Loucy (cell line): ENCODE measurements around the gene RALGPS2.

Experiments used
- H2AFZ ChIP-seq: fragments of 200-600 bp; sonication (generic); 2 replicates; pipeline ENCODE4 v1.6.0; 2016; ENCODE audit warnings: antibody characterized with exemption, mild to moderate bottlenecking, low read length, moderate library complexity
- H3F3A ChIP-seq: fragments of 200-600 bp; 2 replicates; pipeline ENCODE4 v1.6.0; 2016; ENCODE audit warnings: antibody characterized with exemption, low read depth, mild to moderate bottlenecking
- H3K27me3 ChIP-seq: fragments of 200-600 bp; sonication (generic); 2 replicates; pipeline ENCODE4 v1.6.1; 2014; ENCODE audit warnings: low read length, mild to moderate bottlenecking; ENCODE audit not compliant: insufficient read depth, poor library complexity, severe bottlenecking
- H3K36me3 ChIP-seq: fragments of 200-600 bp; sonication (generic); 2 replicates; pipeline ENCODE4 v1.6.1; 2016; ENCODE audit warnings: low read length; ENCODE audit not compliant: insufficient read depth
- H3K4me1 ChIP-seq: fragments of 200-600 bp; sonication (generic); 2 replicates; pipeline ENCODE4 v1.5.1; 2014; ENCODE audit warnings: low read length, mild to moderate bottlenecking; ENCODE audit not compliant: insufficient read depth, poor library complexity, severe bottlenecking
- H3K4me2 ChIP-seq: fragments of 200-600 bp; sonication (generic); 2 replicates; pipeline ENCODE4 v1.6.0; 2014; ENCODE audit warnings: antibody characterized with exemption, low read length, low read depth, mild to moderate bottlenecking; ENCODE audit not compliant: poor library complexity, severe bottlenecking
- H3K4me3 ChIP-seq: fragments of 200-600 bp; sonication (generic); 2 replicates; pipeline ENCODE4 v1.5.1; 2014; ENCODE audit warnings: low read length, mild to moderate bottlenecking, mixed read lengths; ENCODE audit not compliant: poor library complexity, severe bottlenecking
- H3K79me2 ChIP-seq: fragments of 200-600 bp; sonication (generic); 2 replicates; pipeline ENCODE4 v1.6.1; 2014; ENCODE audit warnings: low read length; ENCODE audit not compliant: insufficient read depth
- H3K9ac ChIP-seq: fragments of 200-600 bp; sonication (generic); 2 replicates; pipeline ENCODE4 v1.6.0; 2014; ENCODE audit warnings: mild to moderate bottlenecking, low read depth, low read length, moderate library complexity; ENCODE audit not compliant: poor library complexity, severe bottlenecking
- H3K9me2 ChIP-seq: fragments of 200-600 bp; sonication (generic); replicated peaks from 2 replicates; pipeline ENCODE4 v1.6.1; 2016; ENCODE audit warnings: low read depth, low read length, mixed read lengths
- H3K9me3 ChIP-seq: fragments of 200-600 bp; sonication (generic); 2 replicates; pipeline ENCODE4 v1.6.1; 2014; ENCODE audit warnings: mild to moderate bottlenecking, antibody characterized with exemption, low read length, low read depth; ENCODE audit not compliant: insufficient read depth
- H4K20me1 ChIP-seq: fragments of 200-600 bp; sonication (generic); 2 replicates; pipeline ENCODE4 v1.6.0; 2014; ENCODE audit warnings: antibody characterized with exemption, low read length, mild to moderate bottlenecking; ENCODE audit not compliant: insufficient read depth, poor library complexity, severe bottlenecking
- EZH2phosphoT487 ChIP-seq: fragments of 200-600 bp; IDR thresholded peaks from 2 replicates; pipeline ENCODE4 v1.6.1; 2018; ENCODE audit warnings: antibody characterized with exemption, mild to moderate bottlenecking, moderate library complexity, borderline replicate concordance
- TF ChIP-seq, protein P1 (sequence below): fragments of 200-600 bp; sonication (generic); conservative IDR thresholded peaks from 2 replicates; pipeline ENCODE4 v1.5.1; 2014; ENCODE audit warnings: mild to moderate bottlenecking, antibody characterized with exemption, low read length

RALGPS2 gene

DNA sequence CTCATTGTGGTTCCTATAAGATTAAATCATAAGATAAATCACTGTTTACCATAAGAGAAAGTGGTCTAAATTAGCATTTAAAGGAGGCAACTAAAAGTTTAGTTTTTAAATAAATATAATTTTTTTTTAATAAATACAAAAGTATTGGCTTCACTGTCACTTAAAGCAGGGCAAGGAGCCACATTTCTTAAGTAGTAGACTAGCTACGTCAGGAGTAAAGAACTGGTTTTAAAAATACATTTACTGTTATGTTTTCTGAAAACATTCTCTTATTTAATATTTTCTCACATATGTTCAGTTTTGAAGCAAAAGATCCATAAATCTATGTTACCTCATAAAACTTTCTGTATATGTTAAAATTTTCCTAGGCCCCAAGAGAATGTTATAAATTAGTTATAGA is 143.7 kb downstream of the RALGPS2 start:
- H3K4me2 ChIP-seq = no peak overlapping the region
- H3K27me3 ChIP-seq = no peaks in the 10 kb centered on the region
- no peak overlapping the region for H3K9ac ChIP-seq
- H3K36me3 ChIP-seq = no peaks in the 10 kb centered on the region
- no peak overlapping the region for H2AFZ ChIP-seq
- H3F3A ChIP-seq = no peaks in the 10 kb centered on the region
- no peak overlapping the region for H3K4me3 ChIP-seq
- H3K9me2 ChIP-seq = no peaks in the 10 kb centered on the region
- H3K4me1 ChIP-seq = no peaks in the 10 kb centered on the region
- H3K79me2 ChIP-seq = no peaks in the 10 kb centered on the region
- no peaks in the 10 kb centered on the region for H3K9me3 ChIP-seq
- no peaks in the 10 kb centered on the region for H4K20me1 ChIP-seq
- TF ChIP-seq, protein P1, sequence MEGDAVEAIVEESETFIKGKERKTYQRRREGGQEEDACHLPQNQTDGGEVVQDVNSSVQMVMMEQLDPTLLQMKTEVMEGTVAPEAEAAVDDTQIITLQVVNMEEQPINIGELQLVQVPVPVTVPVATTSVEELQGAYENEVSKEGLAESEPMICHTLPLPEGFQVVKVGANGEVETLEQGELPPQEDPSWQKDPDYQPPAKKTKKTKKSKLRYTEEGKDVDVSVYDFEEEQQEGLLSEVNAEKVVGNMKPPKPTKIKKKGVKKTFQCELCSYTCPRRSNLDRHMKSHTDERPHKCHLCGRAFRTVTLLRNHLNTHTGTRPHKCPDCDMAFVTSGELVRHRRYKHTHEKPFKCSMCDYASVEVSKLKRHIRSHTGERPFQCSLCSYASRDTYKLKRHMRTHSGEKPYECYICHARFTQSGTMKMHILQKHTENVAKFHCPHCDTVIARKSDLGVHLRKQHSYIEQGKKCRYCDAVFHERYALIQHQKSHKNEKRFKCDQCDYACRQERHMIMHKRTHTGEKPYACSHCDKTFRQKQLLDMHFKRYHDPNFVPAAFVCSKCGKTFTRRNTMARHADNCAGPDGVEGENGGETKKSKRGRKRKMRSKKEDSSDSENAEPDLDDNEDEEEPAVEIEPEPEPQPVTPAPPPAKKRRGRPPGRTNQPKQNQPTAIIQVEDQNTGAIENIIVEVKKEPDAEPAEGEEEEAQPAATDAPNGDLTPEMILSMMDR = no peak
- TF ChIP-seq EZH2phosphoT487 = no peak

DNA sequence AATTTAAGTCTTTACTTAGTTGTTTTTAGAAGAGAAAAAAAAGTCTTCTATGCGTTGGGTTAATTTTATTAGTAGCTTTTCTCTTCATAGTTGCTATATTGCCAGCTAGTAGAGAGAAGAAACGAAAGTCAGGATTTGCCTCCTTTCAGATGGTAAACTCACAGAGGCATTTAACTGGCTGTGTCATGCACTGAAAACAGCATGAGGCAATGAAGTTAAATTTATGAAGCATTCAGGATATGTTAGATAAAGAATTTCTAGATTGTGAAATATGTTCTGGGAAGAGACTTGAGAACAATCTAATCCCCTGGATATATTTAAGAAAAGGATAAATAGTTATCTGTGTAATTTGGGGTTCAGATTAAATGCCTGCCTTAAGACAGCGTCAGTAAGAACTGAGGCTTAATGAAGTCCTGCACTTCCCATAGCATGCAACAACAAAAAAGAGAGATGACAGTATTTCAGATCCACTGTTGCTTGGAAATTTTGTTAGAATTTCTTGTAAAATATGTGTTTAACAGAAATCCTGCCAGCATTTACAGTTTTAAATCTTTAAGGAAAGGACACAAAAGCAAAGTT is 144.2 kb downstream of the RALGPS2 start:
- no peaks in the 10 kb centered on the region for H3K79me2 ChIP-seq
- H3K4me3 ChIP-seq = no peak overlapping the region
- H3K27me3 ChIP-seq = no peaks in the 10 kb centered on the region
- TF ChIP-seq, protein P1 = no peak
- no peak for TF ChIP-seq EZH2phosphoT487
- no peaks in the 10 kb centered on the region for H3K9me2 ChIP-seq
- H2AFZ ChIP-seq = no peak overlapping the region
- H3K4me2 ChIP-seq = no peak overlapping the region
- H4K20me1 ChIP-seq = no peaks in the 10 kb centered on the region
- H3K9ac ChIP-seq = no peak overlapping the region
- no peaks in the 10 kb centered on the region for H3K4me1 ChIP-seq
- no peaks in the 10 kb centered on the region for H3K36me3 ChIP-seq
- no peaks in the 10 kb centered on the region for H3F3A ChIP-seq
- no peaks in the 10 kb centered on the region for H3K9me3 ChIP-seq

DNA sequence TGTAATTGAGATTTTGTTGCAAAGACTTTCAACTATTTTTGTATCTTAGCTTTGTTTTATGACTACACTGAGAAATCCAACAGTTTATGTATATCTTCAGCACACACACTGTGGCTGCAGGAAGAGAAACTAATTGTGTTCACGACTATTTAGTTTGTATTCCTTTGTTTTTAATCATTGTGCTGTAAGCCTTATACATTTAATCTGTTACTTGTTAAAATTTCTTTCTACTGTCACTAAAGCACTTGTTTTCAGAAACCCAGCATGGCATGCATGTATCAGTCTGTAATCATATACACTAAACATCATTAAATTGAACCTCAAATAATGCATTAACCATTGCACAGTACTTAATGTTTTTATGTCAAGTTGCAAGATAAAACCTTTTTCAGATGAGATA is 145.2 kb downstream of the RALGPS2 start:
- Histone ChIP-seq H3K4me2 (no peak overlapping the region), H4K20me1 (no peaks in the 10 kb centered on the region), H3F3A (no peaks in the 10 kb centered on the region), H3K9ac (no peak overlapping the region), H3K4me1 (no peaks in the 10 kb centered on the region), H3K27me3 (no peaks in the 10 kb centered on the region), H3K36me3 (no peaks in the 10 kb centered on the region), H3K79me2 (no peaks in the 10 kb centered on the region), H2AFZ (no peak overlapping the region), H3K9me3 (no peaks in the 10 kb centered on the region), H3K9me2 (no peaks in the 10 kb centered on the region), H3K4me3 (no peak overlapping the region)
- TF ChIP-seq, protein P1 = no peak
- no peak for TF ChIP-seq EZH2phosphoT487
